HG02642 (cell line): ENCODE measurements around the gene ST3GAL6.
"Not testable (repeated sequence)": the region's sequence is repeated elsewhere in the genome, so short reads cannot be mapped to it uniquely, and the experiment has no call there.

Experiments used
- ATAC-seq: cut with Tn5 transposase; IDR thresholded peaks from one replicate; pipeline ENCODE4 v1.9.1; 2021; ENCODE audit warnings: mild to moderate bottlenecking; ENCODE audit not compliant: unreplicated experiment, poor library complexity

Gene ST3GAL6

DNA sequence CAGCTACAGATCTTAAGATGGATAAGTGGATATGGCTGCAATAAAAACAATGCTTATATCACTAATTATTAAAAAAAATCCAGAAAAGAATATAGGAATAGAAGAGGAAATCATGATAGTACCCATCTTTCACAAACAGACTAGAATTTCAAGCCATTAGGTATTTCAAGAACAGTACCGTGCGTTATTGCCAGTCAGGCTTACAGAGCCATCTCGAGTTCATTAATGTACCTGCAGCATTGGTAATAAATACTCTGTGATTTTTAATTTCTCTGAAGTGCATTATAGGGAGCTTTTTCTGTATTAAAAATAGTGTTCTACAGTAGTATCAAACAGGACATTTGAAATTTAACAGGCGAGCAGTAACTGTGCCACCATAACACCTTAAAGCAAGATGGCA is 35.7 kb downstream of the ST3GAL6 start:
- ATAC-seq, result no peak

DNA sequence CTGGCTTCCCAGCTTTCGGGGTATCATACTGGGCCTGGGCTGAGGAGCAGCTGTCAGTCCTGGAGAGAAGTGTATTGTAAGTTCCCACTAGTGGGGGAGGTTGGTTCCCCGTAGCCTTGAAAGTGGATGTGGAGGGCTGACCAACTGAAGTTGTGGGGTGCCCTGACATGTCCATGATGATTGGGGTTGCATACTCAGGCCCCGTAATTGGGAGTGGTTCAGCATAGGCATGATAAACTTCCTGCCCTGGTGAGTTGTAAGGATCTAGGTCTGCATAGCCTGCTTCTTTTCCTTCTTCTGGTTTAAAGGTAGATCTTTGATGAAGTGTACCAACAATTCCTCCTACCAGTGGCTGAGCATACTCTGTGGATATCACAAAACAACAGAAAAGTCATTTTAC is 36.3 kb downstream of the ST3GAL6 start:
- ATAC-seq, result no peak

DNA sequence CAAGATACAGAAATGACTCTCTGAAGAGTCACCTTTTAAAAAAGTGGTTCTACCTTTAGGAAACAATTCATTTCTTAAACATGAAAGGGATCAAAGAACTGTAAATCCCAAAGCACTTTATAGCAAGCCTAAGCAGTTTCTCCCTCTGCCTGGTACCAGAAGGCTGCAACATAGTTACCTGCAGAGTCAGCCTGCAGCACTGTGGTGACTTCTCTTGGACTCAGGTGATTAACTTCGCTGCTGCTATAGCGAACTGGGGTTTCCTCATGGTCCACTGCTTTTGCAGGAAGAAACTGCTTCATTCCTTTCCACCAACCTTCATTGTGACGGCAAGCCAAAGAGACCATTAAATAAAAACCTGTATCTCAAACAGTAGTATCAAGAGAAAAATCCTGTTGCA is 37.3 kb downstream of the ST3GAL6 start:
- ATAC-seq, result no peak

DNA sequence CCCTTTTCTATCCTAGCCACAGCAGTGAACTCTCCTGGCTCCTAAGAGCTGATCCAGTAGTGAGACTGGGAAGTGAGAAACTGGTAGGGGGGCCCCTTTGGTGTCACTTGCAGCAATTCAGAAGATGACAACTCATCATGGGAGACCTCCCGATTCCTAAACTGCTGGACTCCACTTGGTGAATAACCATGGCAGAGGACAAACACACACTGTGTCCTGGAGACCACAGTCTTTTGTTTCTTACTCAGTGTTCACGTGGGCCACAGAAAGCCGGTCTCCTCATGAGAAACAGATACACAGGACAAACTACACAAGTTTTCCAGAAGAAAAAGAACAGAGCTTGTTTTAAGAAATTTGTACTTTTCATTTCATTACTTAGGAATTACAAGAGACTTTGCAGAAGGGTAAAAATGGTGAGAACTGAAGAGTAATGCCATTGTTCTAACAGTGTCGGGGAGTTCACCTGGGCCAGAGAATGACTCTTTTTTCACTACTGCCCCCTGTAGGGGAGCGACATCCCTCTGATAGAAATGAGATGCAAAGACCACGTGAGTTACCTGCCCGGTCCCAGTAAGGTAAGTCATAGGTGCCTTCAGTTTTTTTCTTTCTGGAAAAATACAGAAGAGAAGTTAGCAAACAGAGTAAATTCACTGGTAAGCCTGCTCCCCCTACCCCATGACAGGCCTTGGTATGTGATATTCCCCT is 38.1 kb downstream of the ST3GAL6 start:
- ATAC-seq, result no peak

DNA sequence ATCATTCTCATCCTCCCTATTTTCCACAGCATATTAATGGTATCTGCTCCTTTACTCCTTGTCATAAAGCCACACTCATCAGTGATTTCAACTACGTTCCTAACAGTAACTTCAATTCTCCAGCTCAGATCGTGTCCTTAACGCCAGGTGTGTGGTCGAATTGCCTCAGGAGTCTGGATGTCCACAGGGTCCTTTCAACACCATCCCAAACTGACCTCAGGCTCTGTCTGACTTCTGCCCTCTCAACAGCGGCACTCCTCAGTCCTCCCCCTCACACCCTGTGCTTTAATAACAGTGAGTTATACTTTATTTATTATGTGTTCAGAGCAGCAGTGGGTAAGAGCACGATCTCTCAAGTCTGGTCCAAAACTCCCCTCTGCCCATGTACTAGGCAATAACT is 42.4 kb downstream of the ST3GAL6 start:
- no peak for ATAC-seq

DNA sequence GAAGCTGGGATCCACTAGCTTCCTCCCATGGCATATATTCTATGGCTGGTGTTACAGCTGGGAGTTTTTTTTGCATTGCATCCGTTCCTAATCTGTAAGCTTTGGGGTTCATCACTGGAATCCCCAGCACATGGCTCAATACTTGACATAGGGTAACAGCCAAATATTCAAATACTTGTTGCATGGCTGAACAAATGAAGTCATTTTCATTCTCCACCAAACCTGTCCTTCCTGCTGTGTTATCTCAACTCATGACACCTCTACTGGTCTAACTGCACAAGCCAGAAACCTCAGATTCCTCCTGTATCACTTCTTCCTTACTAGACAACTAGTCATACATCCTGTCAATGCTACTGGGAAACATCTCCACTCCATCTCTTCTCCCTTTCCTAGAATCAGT is 43.4 kb downstream of the ST3GAL6 start:
- ATAC-seq, result no peak

DNA sequence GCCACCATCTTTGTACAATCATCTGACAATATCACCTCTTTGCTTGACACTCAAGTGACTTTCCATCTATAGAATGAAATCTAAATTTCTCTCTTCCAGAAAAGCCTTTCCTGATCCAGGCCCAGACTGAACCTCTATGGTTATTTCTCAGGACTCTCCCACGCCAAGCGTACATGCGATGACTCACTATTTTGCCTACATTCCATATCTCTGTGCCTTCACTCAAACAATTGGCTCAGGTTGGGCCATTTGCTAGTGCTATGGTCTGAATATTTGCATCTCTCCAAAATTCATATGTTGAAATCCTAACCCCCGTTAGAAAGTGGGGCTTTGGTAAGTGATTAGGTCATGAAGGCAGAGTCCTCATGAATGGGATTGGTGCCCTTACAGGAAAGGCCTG is 43.9 kb downstream of the ST3GAL6 start:
- ATAC-seq, result no peak

DNA sequence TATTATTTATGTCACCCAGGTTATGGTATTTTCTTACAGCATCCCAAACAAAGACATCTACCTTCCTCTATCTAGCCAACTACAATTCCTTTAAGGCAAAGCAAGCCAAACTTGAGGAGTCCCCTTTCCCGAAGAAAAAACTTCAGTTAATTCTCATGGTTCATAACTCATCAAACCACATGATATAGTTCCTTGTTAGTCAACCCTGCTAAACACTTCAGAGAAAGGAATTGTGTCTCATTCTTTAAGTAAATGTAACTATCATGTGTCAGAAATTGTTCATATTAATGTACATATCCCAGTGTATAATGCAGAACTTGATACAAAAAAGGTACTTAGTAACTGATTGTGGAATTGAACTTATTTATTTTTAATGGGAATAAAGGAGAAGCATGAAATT is 44.4 kb downstream of the ST3GAL6 start:
- ATAC-seq, result no peak

DNA sequence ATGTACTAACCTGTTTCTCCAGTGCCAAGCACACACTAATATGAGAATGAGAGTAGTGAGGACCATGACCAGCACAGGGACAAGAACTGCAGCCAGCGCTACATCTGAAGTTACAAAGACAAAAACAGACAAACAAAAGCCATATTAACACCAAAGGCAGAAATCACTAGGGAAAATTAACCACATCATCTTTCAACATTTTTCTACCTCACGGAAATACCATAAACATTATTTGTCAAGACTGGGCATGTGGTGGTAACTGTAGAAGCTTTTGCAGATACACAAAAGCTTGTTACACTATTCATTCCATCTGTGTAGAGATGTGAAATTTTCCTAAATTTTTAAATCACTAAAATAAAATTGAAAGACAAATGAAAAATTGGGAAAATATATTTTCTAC is 44.9 kb downstream of the ST3GAL6 start:
- no peak for ATAC-seq

DNA sequence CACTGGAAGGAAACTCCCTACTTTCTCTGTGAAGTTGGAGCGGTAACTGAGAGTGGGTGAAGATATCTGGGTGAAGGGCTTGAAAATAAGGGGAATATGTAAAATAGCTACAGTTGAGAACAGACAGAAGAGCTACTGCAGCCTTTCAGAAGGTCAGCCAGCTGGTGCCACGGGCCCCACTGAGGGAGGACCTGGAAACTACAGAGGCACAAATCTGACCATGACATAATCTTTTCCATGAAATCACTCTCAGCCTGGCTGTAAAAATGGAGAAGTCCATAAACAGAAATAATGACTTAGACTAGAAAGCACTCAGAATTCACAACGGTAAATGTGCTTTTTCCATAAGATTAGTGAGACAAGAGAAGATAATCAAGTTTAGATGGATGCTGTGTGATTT is 46.4 kb downstream of the ST3GAL6 start:
- peak; percentile 42 for ATAC-seq

DNA sequence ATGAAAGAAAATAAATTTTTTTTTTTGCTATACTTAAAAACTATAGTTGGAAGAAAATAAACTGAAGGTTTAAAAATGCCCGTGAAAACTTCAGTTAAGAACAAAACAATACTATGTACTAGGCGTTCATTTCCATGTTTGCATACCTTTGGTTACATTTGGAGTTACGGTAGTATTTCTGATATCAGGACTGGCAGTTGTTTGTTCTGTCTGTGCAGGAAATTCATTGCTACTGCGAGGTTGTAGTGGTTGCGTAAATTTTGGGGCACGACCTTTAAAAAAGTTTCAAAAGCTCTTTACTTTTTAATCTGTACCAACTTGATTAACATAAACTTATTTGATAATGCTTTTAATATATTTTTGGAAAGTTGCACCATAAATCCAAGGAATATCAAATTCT is 47.9 kb downstream of the ST3GAL6 start:
- ATAC-seq, result no peak

DNA sequence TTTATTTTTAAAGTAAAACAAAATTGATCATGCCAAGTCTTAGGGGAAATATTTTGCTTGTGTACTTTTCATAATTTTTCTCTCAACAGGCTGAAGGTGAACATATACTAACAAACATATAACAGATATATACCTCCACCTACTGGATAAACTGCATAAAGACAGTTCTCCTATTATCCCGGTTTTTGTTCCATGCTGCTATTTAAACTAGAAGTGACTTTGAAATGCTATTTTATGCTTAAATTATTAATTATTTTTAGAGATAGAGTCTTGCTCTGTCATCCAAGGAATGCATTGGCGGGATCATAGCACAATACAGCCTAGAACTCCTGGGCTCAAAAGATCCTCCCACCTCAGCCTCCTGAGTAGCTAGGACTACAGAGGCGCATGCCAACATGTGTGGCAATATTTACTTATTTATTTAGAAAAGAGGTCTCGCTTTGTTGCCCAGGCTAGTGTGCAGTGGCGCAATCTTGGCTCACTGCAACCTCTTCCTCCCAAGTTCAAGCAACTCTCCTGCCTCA is 49.8 kb downstream of the ST3GAL6 start:
- ATAC-seq, result no peak

DNA sequence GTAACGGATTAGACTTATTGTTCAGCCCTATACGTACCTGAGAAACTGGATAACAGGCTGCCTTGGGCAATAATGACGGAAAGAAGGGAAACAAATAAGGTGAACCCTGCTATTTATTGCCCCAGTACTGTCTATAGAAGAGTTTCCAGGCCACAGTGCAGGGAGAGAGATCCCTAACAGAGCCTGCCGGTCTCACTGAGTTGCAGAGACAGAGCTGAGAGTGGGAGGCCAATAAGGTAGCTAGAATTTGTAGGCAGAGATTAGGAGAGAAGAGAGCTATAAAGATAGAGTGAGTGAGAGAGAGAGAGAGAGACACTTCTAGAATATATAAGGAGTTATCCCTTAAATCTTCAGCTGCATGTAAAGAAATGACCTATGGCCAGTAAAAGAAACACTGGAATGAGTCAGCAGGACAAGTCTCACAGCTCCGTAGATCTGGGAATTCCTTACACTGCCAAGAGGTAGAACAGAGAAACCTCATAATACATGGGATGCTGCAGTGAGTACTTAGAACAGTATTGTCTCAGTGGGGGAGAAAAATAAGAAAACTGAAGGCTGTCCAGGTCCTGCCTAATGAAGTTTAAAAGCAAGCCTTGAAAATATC is 51.8 kb downstream of the ST3GAL6 start:
- no peak for ATAC-seq

DNA sequence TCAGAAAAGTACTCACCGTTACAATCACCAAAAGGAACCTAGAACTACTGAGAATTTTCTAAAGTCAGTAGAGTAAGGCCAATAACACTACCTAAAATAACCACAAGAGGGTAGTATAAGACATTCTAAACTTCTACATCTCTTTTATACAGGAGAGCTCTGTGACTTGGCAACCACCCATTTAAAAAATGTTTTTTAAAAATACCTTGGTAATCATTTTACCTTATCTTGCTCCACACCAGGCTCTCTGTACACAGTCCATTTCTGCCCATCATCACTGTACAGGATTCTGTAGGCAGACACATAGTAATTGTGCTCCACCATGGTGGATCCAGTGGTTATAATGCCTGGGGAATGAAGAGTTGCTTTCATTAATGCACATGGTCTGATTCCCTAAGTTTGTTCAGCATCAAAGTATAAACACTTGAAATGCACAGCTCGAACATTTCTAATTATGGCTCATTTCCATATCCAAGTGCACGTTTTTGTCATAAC is 54.5 kb downstream of the ST3GAL6 start:
- ATAC-seq, result peak; percentile 84

DNA sequence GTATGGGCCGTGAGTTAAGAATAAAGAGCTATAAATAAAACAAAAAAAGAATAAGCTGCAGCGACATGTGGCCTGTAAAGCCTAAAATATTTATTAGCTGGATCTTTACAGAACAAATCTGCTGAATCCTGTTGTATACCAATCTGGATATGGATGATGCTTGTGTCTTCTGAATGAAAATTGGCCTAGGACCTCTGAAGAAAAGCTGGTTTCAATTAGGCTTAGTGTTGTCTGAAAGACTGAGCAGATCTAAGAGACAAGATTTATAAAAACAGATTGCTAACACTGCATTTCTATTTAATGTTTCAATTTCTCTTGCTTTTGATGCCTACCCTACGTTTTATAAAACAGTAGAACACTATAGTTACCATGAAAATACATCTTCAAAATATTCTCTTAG is 57.9 kb downstream of the ST3GAL6 start:
- no peak for ATAC-seq

DNA sequence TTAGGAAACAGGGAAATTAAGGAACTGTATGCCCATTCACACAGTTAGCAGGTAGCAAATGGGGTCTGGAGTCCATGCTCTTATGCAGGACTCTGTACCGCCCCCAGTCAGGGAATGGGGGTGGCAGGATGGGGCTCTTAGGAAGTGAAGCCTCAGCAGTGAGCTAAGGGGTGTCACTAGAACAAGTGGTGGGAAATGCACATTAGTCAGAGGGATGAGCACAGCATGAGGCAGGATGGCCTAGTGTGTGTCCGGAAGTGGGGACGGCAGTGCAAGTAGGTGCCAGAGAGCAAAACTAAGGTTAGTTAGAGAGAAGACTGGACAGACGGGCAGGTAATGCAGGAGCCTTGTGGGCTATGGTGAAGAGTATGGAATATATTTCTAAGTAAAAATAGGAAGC is 60.7 kb downstream of the ST3GAL6 start:
- no peak for ATAC-seq

DNA sequence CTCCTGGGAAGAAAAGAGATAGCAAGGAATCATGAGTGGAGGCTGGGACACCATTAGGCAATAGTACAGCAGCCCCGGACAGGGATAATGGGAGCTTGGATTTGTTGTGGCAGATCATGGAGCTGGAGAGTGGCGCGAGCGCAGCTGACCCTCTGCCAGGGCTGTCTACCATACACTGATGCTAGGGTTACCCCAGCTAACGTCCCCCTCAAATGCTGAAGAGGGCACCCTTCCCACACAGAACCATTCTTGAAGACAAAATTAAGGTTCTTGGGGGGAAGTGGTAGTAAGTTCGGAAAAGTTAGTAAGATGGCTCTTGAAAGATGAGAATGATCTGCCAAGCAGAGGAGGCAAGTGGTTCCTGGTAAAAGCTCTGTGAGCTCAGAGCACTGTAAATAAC is 61.1 kb downstream of the ST3GAL6 start:
- ATAC-seq, result no peak

DNA sequence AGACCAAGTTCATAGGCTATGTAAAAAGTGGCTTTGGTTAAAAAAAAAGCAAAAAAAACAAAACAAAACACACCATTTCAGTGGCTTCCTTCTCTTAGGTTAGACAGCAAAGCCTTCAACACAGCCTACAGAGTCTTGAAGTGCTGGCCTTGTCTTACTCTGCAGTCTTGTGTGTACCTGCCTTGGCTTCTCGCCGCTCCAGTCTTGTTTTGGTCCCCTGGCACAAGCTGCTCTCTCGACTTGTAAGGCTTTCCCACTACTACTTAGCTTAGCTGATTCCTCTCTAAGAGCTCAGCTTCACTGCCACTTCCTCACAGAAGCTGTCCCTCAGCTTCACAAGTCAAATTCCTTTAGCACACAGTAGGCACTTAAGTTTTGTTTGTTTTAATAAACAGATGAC is 63.0 kb downstream of the ST3GAL6 start:
- no peak for ATAC-seq

DNA sequence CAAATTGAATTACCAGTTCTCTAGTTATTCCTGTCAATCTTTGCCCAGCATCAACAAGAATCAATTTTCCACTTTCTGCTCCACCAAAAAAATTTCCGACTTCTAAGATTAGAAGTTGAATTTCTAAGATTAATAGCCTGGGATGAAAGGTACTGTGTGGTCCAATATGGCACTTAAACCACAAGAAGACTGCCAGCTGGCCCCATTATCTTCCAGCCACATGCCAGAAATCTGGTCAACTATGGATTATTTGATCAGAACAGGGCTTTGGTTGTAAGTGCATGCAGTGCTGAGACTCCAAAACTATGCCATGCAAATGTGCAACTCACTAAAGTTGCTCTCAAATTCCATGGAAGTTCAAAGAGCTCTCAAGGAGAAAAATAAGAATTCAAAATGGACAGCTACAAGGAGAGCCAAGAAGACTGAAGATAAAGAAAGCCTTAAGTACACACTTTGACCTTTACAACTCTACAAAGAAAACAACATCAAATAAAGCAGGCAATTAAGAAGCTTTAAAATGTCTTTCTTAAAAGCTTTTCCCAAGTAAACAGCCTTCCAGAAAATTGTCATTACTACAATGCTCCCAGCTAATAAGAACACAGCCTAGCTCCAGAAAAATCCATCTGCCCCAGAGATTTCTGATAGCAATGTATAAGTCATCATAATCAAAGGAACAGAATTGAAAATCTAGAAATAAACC is 64.2 kb downstream of the ST3GAL6 start:
- no peak for ATAC-seq

DNA sequence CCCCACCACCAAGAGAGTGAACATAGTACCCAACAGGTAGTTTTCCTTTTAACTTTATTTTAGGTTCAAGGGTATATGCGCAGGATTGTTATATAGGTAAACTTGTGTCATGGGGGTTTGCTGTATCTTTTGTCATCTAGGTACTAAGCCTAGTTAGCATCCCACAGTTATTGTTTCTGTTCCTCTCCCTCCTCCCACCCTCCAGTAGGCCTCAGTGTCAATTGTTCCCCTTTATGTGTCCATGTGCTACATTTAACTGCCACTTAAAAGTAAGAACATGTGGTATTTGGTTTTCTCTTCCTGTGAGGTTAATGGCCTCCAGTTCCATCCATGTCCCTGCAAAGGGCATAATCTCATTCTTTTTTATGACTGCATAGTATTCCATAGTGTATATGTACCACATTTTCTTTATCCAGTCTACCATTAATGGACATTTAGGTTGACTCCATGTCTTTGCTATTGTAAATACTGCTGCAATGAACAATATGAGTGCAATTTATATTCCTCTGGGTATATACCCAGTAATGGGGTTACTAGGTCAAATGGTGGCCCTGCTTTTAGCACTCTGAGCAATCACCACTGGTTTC is 66.2 kb downstream of the ST3GAL6 start:
- ATAC-seq, result no peak

DNA sequence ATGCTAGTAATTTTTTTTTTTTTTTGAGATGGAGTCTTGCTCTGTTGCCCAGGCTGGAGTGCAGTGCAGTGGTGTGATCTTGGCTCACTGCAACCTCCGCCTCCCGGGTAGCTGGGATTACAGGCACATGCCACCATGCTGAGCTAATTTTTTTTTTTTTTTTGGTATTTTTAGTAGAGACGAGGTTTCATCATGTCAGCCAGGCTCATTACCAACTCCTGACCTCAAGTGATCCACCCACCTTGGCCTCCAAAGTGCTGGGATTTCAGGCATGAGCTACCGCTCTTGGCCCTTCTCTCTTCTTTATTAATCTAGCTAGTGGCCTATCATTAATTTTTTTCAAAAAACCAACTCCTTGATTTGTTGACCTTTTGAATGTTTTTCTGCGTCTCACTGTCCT is 67.9 kb downstream of the ST3GAL6 start:
- not testable (repeated sequence) for ATAC-seq
